ENCODE data around the gene HTRA2.
A peak's percentile ranks its signal among the peaks of the same experiment; 100 is the strongest.

DNA sequence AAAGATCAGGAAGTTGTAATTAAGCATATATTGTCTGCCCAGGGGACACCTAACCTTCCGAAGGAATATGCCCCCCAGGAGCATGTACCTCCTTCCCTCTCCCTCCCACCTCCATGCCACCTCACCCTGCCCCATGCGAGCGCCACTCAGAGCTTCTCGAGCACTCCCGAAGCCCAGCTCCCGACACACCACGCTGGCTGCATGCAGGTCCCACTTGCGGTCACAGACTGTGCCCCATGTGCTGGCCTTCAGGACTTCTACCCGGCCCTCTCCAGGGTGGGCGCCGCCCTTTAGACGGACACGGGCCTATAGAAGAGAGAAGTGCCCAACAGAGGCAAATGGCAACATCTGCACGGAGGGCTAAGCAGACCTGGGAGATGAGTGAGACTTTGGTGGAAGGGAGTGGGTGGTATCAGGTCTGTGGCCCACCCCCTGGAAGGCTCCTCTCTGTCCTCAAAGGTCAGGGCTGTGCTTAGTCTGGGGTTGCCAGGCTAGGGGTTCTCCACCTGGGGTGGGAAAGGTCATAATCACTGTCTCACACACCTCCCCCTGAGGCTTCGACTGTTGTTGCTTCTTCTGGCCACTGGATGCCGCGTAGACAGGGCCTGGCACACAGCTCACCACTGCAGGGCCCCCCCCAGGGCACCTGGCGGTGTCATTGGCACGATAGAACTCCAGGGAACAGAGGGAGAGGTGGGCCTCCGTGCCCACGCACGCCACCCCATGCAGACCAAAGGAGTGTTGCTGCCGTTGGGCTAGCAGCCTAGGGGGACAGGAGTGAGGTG is 6.6 kb downstream of the HTRA2 start:
- TF ChIP-seq, protein P1, sequence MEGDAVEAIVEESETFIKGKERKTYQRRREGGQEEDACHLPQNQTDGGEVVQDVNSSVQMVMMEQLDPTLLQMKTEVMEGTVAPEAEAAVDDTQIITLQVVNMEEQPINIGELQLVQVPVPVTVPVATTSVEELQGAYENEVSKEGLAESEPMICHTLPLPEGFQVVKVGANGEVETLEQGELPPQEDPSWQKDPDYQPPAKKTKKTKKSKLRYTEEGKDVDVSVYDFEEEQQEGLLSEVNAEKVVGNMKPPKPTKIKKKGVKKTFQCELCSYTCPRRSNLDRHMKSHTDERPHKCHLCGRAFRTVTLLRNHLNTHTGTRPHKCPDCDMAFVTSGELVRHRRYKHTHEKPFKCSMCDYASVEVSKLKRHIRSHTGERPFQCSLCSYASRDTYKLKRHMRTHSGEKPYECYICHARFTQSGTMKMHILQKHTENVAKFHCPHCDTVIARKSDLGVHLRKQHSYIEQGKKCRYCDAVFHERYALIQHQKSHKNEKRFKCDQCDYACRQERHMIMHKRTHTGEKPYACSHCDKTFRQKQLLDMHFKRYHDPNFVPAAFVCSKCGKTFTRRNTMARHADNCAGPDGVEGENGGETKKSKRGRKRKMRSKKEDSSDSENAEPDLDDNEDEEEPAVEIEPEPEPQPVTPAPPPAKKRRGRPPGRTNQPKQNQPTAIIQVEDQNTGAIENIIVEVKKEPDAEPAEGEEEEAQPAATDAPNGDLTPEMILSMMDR (optimal IDR thresholded peaks at IDR 0.05 in 1 of 3, IDR thresholded peaks at IDR 0.05 in 1 of 3, conservative IDR thresholded peaks at IDR 0.05 in 1 of 3; ENCODE audit: extremely low read depth in 1 of 3, insufficient read depth in 2 of 3, low read length in 3 of 3): peak in 2 of 3 experiments; percentile 7 to 31
- no peak for TF ChIP-seq EZH2 (IDR thresholded peaks at IDR 0.05; ENCODE audit: low read length)

Data from keratinocyte (primary cell).